ENCODE data around the gene SCO1. TPM values are rescaled to one million over a fixed set of nuclear protein-coding genes. Genes with fewer than 3 reads are reported as not detected.

The SCO1 gene
- total and polyA plus RNA-seq, 10 of the 15 experiments (the other 5 are each of a cell fraction or from before 2014, with no cell fraction given), result 8.2 to 73.0 (median 37.1) TPM

DNA sequence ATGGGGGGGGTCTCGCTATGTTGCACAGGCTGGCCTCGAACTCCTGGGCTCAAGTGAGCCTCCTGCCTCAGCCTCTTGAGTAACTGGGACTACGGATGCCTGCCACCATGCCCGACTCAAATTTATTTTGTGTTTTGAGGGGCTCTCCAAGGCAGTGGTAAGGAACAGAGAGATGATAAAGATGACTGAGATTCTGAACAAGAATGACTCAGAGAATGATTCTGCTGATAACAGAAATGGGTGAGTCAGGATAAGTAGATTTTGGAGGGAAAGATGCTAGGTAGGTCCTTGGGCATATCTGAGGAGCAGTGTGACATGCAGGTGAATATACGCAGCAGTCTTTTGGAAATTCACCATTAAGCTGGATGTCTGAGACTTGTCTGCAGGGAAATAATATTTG lies 29.9 kb upstream of the SCO1 start:
- Histone ChIP-seq H4K20me1 (ENCODE audit: control insufficient read depth, insufficient read depth) (no peaks in the 10 kb centered on the region), H3K27ac (ENCODE audit: control insufficient read depth, insufficient read depth) (no peak overlapping the region), H3K4me1 (ENCODE audit: control insufficient read depth, insufficient read depth, low read length) (no peaks in the 10 kb centered on the region), H3K9me3 (replicated peaks; ENCODE audit: control insufficient read depth, insufficient read depth, low read length) (no peaks in the 10 kb centered on the region), H3K9ac (ENCODE audit: control insufficient read depth, insufficient read depth, low read length) (no peak overlapping the region), H2AFZ (ENCODE audit: control insufficient read depth, low read depth, low read length) (no peak overlapping the region), H3K4me2 (ENCODE audit: control insufficient read depth, insufficient read depth) (no peak overlapping the region), H3K36me3 (ENCODE audit: control insufficient read depth in 2 of 2, insufficient read depth in 2 of 2, low read length in 1 of 2) (no peaks in the 10 kb centered on the region), H3K4me3 (no peak overlapping the region), H3K27me3 (replicated peaks in 1 of 2; ENCODE audit: control insufficient read depth in 2 of 2, insufficient read depth in 2 of 2, low read length in 1 of 2) (no peaks in the 10 kb centered on the region; a peak in 2 of 4 replicates), H3K79me2 (ENCODE audit: control insufficient read depth, insufficient read depth, low read length) (no peaks in the 10 kb centered on the region)
- no TSS peak for BruUV-seq (replicated peaks)
- ATAC-seq, result no peak
- ChIA-PET CTCF (no interaction called here), SMC1A (ENCODE audit: uncharacterized antibody, unreplicated experiment) (interaction anchor here (1.5 kb wide), 1 partner anchor 10 kb away, joined by 3 read pairs; no protein-coding TSS in a partner anchor), RAD21 (ENCODE audit: unreplicated experiment) (no interaction called here), POLR2A (no interaction called here)
- in situ Hi-C loops (cut with MboI) (no loop called here), intact Hi-C loops (cut with micrococcal nuclease; ENCODE audit: unreplicated experiment) (no loop called here)
- WGBS (ENCODE audit: insufficient coverage, insufficient replicate concordance, low lambda C conversion rate, missing lambda C conversion rate), result 18% methylated on average over 5 of the region's 5 CpGs
- TF ChIP-seq EED (IDR thresholded peaks at IDR 0.05; ENCODE audit: low read depth) (no peak), TAF1 (IDR thresholded peaks at IDR 0.05; ENCODE audit: borderline replicate concordance, low read depth, low read length) (no peak), HDAC2 (IDR thresholded peaks at IDR 0.05) (no peak), ZNF384 (IDR thresholded peaks at IDR 0.05; ENCODE audit: borderline replicate concordance, low read depth, low read length) (no peak), ZZZ3 (IDR thresholded peaks at IDR 0.05; ENCODE audit: control insufficient read depth, insufficient read length, low read depth) (no peak), TCF12 (IDR thresholded peaks at IDR 0.05; ENCODE audit: low read depth, low read length) (no peak), HDGF (IDR thresholded peaks at IDR 0.05) (no peak), SMAD1 (IDR thresholded peaks at IDR 0.05; ENCODE audit: low read depth, partially characterized antibody) (no peak), SP1 (IDR thresholded peaks at IDR 0.05; ENCODE audit: low read depth, low read length) (no peak)
- TF ChIP-seq, protein P1, sequence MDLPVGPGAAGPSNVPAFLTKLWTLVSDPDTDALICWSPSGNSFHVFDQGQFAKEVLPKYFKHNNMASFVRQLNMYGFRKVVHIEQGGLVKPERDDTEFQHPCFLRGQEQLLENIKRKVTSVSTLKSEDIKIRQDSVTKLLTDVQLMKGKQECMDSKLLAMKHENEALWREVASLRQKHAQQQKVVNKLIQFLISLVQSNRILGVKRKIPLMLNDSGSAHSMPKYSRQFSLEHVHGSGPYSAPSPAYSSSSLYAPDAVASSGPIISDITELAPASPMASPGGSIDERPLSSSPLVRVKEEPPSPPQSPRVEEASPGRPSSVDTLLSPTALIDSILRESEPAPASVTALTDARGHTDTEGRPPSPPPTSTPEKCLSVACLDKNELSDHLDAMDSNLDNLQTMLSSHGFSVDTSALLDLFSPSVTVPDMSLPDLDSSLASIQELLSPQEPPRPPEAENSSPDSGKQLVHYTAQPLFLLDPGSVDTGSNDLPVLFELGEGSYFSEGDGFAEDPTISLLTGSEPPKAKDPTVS (IDR thresholded peaks at IDR 0.05; ENCODE audit: low read depth, low read length), result no peak
- TF ChIP-seq, protein P2, sequence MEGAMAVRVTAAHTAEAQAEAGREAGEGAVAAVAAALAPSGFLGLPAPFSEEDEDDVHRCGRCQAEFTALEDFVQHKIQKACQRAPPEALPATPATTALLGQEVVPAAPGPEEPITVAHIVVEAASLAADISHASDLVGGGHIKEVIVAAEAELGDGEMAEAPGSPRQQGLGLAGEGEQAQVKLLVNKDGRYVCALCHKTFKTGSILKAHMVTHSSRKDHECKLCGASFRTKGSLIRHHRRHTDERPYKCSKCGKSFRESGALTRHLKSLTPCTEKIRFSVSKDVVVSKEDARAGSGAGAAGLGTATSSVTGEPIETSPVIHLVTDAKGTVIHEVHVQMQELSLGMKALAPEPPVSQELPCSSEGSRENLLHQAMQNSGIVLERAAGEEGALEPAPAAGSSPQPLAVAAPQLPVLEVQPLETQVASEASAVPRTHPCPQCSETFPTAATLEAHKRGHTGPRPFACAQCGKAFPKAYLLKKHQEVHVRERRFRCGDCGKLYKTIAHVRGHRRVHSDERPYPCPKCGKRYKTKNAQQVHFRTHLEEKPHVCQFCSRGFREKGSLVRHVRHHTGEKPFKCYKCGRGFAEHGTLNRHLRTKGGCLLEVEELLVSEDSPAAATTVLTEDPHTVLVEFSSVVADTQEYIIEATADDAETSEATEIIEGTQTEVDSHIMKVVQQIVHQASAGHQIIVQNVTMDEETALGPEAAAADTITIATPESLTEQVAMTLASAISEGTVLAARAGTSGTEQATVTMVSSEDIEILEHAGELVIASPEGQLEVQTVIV (IDR thresholded peaks at IDR 0.05; ENCODE audit: borderline replicate concordance, partially characterized antibody), result no peak
- TF ChIP-seq, protein P3, sequence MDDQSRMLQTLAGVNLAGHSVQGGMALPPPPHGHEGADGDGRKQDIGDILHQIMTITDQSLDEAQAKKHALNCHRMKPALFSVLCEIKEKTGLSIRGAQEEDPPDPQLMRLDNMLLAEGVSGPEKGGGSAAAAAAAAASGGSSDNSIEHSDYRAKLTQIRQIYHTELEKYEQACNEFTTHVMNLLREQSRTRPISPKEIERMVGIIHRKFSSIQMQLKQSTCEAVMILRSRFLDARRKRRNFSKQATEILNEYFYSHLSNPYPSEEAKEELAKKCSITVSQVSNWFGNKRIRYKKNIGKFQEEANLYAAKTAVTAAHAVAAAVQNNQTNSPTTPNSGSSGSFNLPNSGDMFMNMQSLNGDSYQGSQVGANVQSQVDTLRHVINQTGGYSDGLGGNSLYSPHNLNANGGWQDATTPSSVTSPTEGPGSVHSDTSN (IDR thresholded peaks at IDR 0.05; ENCODE audit: insufficient replicate concordance, low read depth, low read length), result no peak
- TF ChIP-seq, protein P4, sequence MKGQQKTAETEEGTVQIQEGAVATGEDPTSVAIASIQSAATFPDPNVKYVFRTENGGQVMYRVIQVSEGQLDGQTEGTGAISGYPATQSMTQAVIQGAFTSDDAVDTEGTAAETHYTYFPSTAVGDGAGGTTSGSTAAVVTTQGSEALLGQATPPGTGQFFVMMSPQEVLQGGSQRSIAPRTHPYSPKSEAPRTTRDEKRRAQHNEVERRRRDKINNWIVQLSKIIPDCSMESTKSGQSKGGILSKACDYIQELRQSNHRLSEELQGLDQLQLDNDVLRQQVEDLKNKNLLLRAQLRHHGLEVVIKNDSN (IDR thresholded peaks at IDR 0.05; ENCODE audit: borderline replicate concordance, extremely low read length, insufficient read depth, low read depth, low read length), result no peak
- TF ChIP-seq, protein P5, sequence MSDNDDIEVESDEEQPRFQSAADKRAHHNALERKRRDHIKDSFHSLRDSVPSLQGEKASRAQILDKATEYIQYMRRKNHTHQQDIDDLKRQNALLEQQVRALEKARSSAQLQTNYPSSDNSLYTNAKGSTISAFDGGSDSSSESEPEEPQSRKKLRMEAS (IDR thresholded peaks at IDR 0.05; ENCODE audit: low read depth, low read length), result no peak
- no peak for DNase-seq (ENCODE audit: low read depth, low spot score)
- FAIRE-seq, result no peak

All from GM12878 (cell line).